Activated CD8-positive, alpha-beta memory T cell treated with anti-CD3 and anti-CD28 coated beads for 24 hours (primary cell): ENCODE results near the gene USP35.

ENCODE experiments used
- DNase-seq: peaks from one replicate; pipeline ENCODE4 v3.0.0-alpha.2; 2020

USP35 gene

GRCh38 chr11:78188286-78189173 is at the start of gene USP35, which contains the start of gene KCTD21:
Gene USP35 (plus strand): TSS chr11:78188919. CDS start chr11:78196246, 7,327 bp downstream.
Gene KCTD21 (minus strand): TSS chr11:78188626. CDS start chr11:78174554, 14,072 bp downstream.
- peak; percentile 95 for DNase-seq

GRCh38 chr11:78139422-78140391 is 49.0 kb upstream of the USP35 start, which contains the start of gene ALG8:
Gene ALG8 (minus strand): TSS chr11:78139626. CDS start chr11:78139588, 38 bp downstream.
- DNase-seq, result peak; percentile 98

- no peak for DNase-seq
Observed at GRCh38 chr11:78140392-78141077, 48.2 kb upstream of the USP35 start.

- DNase-seq, result no peak
Observed at GRCh38 chr11:78145511-78146025, 43.2 kb upstream of the USP35 start.

GRCh38 chr11:78147807-78148206 is 40.9 kb upstream of the USP35 start:
- DNase-seq, result no peak

GRCh38 chr11:78149646-78150045 is 39.1 kb upstream of the USP35 start:
- DNase-seq, result no peak

- DNase-seq, result no peak
Observed at GRCh38 chr11:78150346-78150745, 38.4 kb upstream of the USP35 start.

GRCh38 chr11:78150754-78151153 is 38.0 kb upstream of the USP35 start:
- no peak for DNase-seq

GRCh38 chr11:78151804-78152203 is 36.9 kb upstream of the USP35 start:
- no peak for DNase-seq

- no peak for DNase-seq
Observed at GRCh38 chr11:78156127-78156844, 32.4 kb upstream of the USP35 start.

GRCh38 chr11:78158987-78159652 is 29.6 kb upstream of the USP35 start:
- no peak for DNase-seq

- DNase-seq, result no peak
Observed at GRCh38 chr11:78160557-78160956, 28.2 kb upstream of the USP35 start.

GRCh38 chr11:78161346-78161745 is 27.4 kb upstream of the USP35 start:
- no peak for DNase-seq

- no peak for DNase-seq
Observed at GRCh38 chr11:78161962-78162371, 26.8 kb upstream of the USP35 start.

GRCh38 chr11:78163828-78164227 is 24.9 kb upstream of the USP35 start:
- no peak for DNase-seq

- DNase-seq, result no peak
Observed at GRCh38 chr11:78164471-78164870, 24.2 kb upstream of the USP35 start.

GRCh38 chr11:78166855-78167469 is 21.8 kb upstream of the USP35 start:
- DNase-seq, result no peak

- no peak for DNase-seq
Observed at GRCh38 chr11:78168539-78169477, 19.9 kb upstream of the USP35 start.

GRCh38 chr11:78170413-78170812 is 18.3 kb upstream of the USP35 start:
- no peak for DNase-seq
